Kidney epithelial cell (primary cell): ENCODE results near the gene KHDC4. TPM values are rescaled to one million over a fixed set of nuclear protein-coding genes. Genes with fewer than 3 reads are reported as not detected.

Source experiments
- DNase-seq: peaks from one replicate; pipeline ENCODE4 v3.0.0-alpha.2; 2010; ENCODE audit warnings: low read depth
- H3K27me3 ChIP-seq: 2 replicates; pipeline ENCODE4 v1.6.0; 2011; ENCODE audit warnings: low read length; ENCODE audit not compliant: control insufficient read depth, insufficient read depth
- H3K36me3 ChIP-seq: 2 replicates; pipeline ENCODE4 v1.5.1; 2011; ENCODE audit warnings: low read length; ENCODE audit not compliant: control insufficient read depth, insufficient read depth
- H3K4me3 ChIP-seq: 2 replicates; pipeline ENCODE4 v1.5.1; 2011; ENCODE audit warnings: low read depth, mild to moderate bottlenecking, control low read depth, low read length
- total RNA-seq: library from RNA; depleted of rRNA; stranded (reverse); fragments of >200 nt; gene quantifications from 2 replicates; pipeline ENCODE4 v1.2.3, GENCODE V29; 2015
- TF ChIP-seq, protein P1 (sequence below): IDR thresholded peaks from 2 replicates; pipeline ENCODE4 v1.5.1; 2011; ENCODE audit warnings: mild to moderate bottlenecking, moderate library complexity, low read length, control low read depth, inconsistent platforms; ENCODE audit not compliant: insufficient read depth, poor library complexity, severe bottlenecking

Gene KHDC4
- total RNA-seq, 1 donor from 2014 or later = 31.5 TPM

DNA sequence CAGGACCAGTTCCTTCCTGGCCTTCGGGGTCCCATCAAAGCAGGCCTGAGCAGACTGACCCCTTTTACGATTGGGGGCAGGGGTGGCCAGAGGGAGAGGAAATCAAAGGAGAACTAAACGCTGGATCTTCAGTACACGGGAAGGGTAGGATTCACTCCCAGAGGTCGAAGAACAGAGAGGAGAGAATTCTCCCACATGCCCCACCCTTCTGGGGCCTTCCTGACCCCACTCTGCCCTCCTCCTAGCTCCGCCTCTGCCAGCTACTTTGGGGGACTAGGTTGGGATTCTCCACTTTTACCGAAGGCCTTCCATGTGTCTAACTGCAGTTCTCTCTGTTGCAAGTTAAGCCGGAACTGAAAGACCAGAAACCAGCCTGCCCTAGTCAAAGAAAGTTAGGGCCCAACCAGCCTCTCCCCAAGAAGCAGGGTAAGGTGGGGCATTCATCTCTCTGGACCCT lies 44.8 kb upstream of the KHDC4 start:
- DNase-seq = no peak
- no peaks in the 10 kb centered on the region for H3K36me3 ChIP-seq
- TF ChIP-seq, protein P1, sequence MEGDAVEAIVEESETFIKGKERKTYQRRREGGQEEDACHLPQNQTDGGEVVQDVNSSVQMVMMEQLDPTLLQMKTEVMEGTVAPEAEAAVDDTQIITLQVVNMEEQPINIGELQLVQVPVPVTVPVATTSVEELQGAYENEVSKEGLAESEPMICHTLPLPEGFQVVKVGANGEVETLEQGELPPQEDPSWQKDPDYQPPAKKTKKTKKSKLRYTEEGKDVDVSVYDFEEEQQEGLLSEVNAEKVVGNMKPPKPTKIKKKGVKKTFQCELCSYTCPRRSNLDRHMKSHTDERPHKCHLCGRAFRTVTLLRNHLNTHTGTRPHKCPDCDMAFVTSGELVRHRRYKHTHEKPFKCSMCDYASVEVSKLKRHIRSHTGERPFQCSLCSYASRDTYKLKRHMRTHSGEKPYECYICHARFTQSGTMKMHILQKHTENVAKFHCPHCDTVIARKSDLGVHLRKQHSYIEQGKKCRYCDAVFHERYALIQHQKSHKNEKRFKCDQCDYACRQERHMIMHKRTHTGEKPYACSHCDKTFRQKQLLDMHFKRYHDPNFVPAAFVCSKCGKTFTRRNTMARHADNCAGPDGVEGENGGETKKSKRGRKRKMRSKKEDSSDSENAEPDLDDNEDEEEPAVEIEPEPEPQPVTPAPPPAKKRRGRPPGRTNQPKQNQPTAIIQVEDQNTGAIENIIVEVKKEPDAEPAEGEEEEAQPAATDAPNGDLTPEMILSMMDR = no peak
- no peaks in the 10 kb centered on the region for H3K27me3 ChIP-seq
- H3K4me3 ChIP-seq = peak overlapping the region; percentile 84

DNA sequence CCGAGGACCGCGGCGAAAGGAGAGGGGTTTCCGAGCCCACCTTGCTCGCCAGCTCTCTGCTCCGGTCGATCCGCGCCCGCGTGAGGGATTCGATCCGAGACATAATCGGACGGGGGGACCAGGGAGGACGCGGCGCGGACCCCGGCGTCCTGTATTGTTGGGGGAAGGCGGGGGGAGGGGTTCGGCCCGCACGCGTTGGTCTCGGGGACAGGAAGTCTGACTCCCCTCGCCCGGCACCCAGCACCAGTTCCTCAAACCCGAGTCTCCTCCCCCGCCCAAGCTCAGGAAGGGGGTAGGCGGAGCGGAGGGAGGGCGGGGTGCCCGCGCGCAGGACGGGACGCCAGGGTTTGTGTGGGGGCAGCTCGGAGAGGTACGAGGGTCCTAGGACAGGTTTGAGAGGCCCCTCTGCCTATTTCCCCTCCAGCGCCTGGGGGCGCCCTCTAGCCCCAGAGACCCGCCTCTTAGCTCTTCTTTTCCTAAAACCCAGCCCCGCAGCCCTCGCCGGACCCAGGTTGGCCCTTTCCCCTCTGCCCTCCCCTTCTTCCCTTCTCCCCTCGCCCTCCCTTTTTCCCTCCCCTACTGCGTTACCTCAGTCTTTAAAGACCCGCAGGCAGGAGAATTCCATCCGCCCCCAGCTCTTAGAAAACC lies 44.2 kb upstream of the KHDC4 start, which contains the start of gene ARHGEF2:
Gene ARHGEF2 (minus strand): TSS at position 223 of the 648 bp plus-strand sequence. CDS start 120 bp downstream, at position 103.
- H3K36me3 ChIP-seq = no peaks in the 10 kb centered on the region

DNA sequence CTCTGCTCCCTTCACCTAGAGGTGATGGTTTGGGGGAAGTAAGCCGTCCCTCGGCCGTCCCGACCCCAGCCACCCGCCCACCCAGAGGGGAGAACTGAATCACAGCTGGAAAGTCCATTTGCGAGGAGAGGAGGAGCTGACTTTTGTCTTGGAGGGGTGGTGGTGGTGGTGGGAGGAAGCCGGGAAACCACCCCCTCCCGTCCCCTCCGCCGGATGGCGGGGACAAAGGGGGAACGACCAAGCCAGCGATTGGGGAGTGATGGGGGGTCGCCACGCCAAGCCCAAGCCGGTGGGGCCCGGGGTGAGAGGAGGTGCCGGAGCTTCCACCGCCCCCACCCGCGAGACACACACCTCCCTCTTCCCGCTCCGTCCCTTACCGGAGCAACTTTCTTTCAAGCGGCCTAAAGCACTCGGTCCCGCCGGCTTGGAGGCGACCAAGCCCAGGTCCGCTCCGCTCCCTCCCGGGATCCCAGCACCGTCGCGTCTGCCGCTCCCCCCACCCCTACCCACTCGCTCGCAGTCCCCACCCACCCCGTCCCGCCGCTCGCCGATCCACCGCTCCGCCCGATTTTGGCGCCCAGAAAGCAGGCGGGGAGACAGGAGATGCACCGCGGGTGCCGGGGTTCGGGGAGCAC lies 43.6 kb upstream of the KHDC4 start:
- H3K36me3 ChIP-seq = no peaks in the 10 kb centered on the region
- DNase-seq = no peak
- peak overlapping the region; percentile 84 for H3K4me3 ChIP-seq
- TF ChIP-seq, protein P1 = no peak
- H3K27me3 ChIP-seq = no peaks in the 10 kb centered on the region

More for the DNA sequence above, 44.2 kb upstream of the KHDC4 start, which contains the start of gene ARHGEF2:
- Histone ChIP-seq H3K4me3 (peak within 1 kb of the TSS; percentile 84), H3K27me3 (no peaks in the 10 kb centered on the region)
- TF ChIP-seq, protein P1 = peak; percentile 38
- DNase-seq = no peak

DNA sequence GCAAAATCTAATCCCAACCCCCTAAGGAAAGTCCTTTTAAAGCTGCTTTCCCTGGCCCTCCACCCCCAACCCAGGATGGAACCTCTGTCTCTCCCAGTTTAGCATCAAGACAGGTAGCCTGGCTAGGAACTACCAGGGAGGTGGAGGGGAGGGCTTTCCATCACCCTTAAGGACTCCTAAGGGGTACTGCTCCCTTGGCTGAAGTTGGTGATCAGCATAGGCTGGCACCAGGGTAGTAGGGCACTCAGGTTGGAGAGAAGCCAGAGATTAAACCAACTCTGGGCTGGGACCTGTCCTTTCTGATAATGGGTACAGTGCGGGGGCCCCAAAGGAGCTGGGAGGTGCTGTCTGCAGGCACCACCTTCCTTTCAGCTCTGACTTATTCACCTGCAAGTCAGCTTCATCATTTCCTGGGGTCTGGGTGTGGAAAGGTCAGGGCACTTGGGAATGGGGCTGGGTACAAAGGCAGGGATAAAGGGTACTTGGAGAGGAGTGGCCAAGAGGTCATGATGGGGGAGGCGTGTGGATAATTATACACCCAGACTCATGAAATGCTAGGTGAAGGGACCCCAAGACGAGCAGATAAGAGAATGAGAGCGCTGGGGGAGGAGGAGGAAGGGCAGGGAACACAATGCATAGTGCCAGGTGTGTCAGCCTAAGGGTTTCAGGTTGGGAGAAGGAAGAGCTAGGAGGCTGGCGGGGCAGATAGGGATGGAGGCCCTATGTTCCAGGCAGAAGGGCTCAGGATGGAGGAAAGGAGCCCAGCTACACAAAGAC lies 42.9 kb upstream of the KHDC4 start:
- DNase-seq = no peak
- Histone ChIP-seq H3K27me3 (no peaks in the 10 kb centered on the region), H3K36me3 (no peaks in the 10 kb centered on the region), H3K4me3 (peak overlapping the region; percentile 84)
- TF ChIP-seq, protein P1 = no peak

DNA sequence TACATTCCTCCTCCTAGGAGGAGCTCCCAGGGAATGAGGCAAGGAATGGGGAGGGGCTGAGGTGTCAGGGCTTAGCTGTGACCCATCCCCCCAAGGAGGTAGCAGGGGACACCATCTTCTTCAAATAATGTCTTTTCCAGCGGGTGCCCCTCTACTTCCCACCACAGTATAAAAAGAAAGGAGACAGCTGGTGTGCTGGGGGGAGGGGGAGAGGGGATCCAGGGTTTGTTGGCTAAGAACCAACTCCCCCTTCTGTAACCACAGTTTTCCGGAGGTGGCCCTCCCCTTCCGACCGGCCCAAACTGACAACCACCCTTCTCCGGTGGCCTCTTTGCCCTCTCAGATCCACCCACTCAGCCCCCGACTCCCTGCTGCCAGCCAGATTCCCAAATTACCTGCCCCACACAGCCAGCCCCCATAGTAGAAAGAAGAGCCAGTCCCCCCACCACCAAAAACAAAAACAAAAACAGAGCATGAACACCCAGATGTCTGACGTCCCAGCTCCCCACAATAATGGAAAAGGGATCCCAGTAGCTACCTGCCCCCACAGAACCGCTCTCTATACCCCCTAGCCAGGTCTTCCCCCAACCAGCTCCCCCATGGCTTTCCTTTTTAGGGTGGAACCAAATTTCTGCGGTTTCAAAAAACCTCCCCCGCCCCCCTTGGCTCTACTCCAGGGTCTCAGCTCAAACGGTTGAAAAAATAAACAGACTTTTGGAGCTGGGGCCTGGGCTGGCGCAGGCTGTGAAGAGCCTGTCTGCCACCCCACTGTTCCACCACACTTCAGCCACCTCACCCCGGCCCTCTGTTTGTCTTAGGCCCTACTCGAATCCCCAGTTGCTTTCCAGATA lies 42.1 kb upstream of the KHDC4 start:
- Histone ChIP-seq H3K4me3 (peak overlapping the region; percentile 84), H3K27me3 (no peaks in the 10 kb centered on the region), H3K36me3 (no peaks in the 10 kb centered on the region)
- TF ChIP-seq, protein P1 = no peak
- no peak for DNase-seq
